NCI-H1105 treated with DMSO at 0.1 percent for 48 hours (cell line): ENCODE measurements around the gene NUDT12.
A peak's percentile ranks its signal among the peaks of the same experiment; 100 is the strongest.

ENCODE experiments used
- DNase-seq: peaks from one replicate; lab custom pipeline; 2025; lab: John Stamatoyannopoulos, UW

NUDT12 gene

GRCh38 chr5:103562453-103563157 lies at the start of gene NUDT12:
Gene NUDT12, minus strand, starts transcription at chr5:103562789. Its CDS starts 2,541 bp downstream, at chr5:103560248.
- peak; percentile 68 for DNase-seq

- no peak for DNase-seq
These were observed 44.8 kb upstream of the NUDT12 start for GRCh38 chr5:103607346-103607745.

GRCh38 chr5:103605277-103605676 lies 42.7 kb upstream of the NUDT12 start:
- DNase-seq: no peak

GRCh38 chr5:103602438-103602837 lies 39.8 kb upstream of the NUDT12 start:
- DNase-seq: no peak

- DNase-seq: no peak
These were observed 38.7 kb upstream of the NUDT12 start for GRCh38 chr5:103601314-103601713.

GRCh38 chr5:103600086-103600485 lies 37.5 kb upstream of the NUDT12 start:
- DNase-seq: no peak

GRCh38 chr5:103598997-103599566 lies 36.5 kb upstream of the NUDT12 start:
- DNase-seq: no peak

GRCh38 chr5:103590221-103590620 lies 27.6 kb upstream of the NUDT12 start:
- DNase-seq: no peak

GRCh38 chr5:103589776-103590175 lies 27.2 kb upstream of the NUDT12 start:
- DNase-seq: no peak

GRCh38 chr5:103589357-103589756 lies 26.8 kb upstream of the NUDT12 start:
- DNase-seq: no peak

GRCh38 chr5:103587185-103587748 lies 24.7 kb upstream of the NUDT12 start:
- DNase-seq: peak; percentile 79

- peak; percentile 65 for DNase-seq
These were observed 19.8 kb upstream of the NUDT12 start for GRCh38 chr5:103582364-103582763.

- DNase-seq: no peak
These were observed 10.8 kb upstream of the NUDT12 start for GRCh38 chr5:103573411-103573810.

- DNase-seq: no peak
These were observed 9.9 kb upstream of the NUDT12 start for GRCh38 chr5:103572454-103572853.

- no peak for DNase-seq
These were observed 9.1 kb upstream of the NUDT12 start for GRCh38 chr5:103571730-103572129.

- DNase-seq: no peak
These were observed 6.9 kb upstream of the NUDT12 start for GRCh38 chr5:103569313-103570060.

- no peak for DNase-seq
These were observed 3.1 kb upstream of the NUDT12 start for GRCh38 chr5:103565719-103566118.

- no peak for DNase-seq
These were observed 720 bp downstream of the NUDT12 start for GRCh38 chr5:103561685-103562452.

- DNase-seq: no peak
These were observed 1.8 kb downstream of the NUDT12 start for GRCh38 chr5:103560826-103561225.

- no peak for DNase-seq
These were observed 15.7 kb downstream of the NUDT12 start for GRCh38 chr5:103546858-103547257.

GRCh38 chr5:103542441-103542840 lies 20.1 kb downstream of the NUDT12 start:
- no peak for DNase-seq

GRCh38 chr5:103541569-103541968 lies 21.0 kb downstream of the NUDT12 start:
- no peak for DNase-seq
